Activated naive CD4-positive, alpha-beta T cell treated with anti-CD3 and anti-CD28 coated beads for 36 hours (primary cell): ENCODE data around the gene MTHFD2L. TPM values are rescaled to one million over a fixed set of nuclear protein-coding genes. Genes with fewer than 3 reads are reported as not detected.
"Not testable (repeated sequence)": the region's sequence is repeated elsewhere in the genome, so short reads cannot be mapped to it uniquely, and the experiment has no call there.

Experiments
- CTCF ChIA-PET: fragments of 350-600 bp; sonication (Branson Sonifier 250); formaldehyde crosslinking; loops from one replicate; lab custom pipeline; 2021; ENCODE audit warnings: antibody characterized with exemption; lab: Charles Lee
- DNase-seq: peaks from one replicate; pipeline ENCODE4 v3.0.0-alpha.2; 2020
- H3K27ac Mint-ChIP-seq: one replicate; pipeline ENCODE4 v1.8.0; 2021; ENCODE audit warnings: mild to moderate bottlenecking, mixed read lengths
- H3K27me3 Mint-ChIP-seq: one replicate; pipeline ENCODE4 v1.8.0; 2021; ENCODE audit warnings: low read depth, mixed read lengths
- H3K36me3 Mint-ChIP-seq: one replicate; pipeline ENCODE4 v1.8.0; 2021; ENCODE audit warnings: low read depth, mixed read lengths
- H3K4me1 Mint-ChIP-seq: one replicate; pipeline ENCODE4 v1.8.0; 2021; ENCODE audit warnings: low read depth, mixed read lengths
- H3K4me3 Mint-ChIP-seq: one replicate; pipeline ENCODE4 v1.8.0; 2021; ENCODE audit warnings: mild to moderate bottlenecking, moderate library complexity, mixed read lengths
- H3K9me3 Mint-ChIP-seq: one replicate; pipeline ENCODE4 v1.8.0; 2021; ENCODE audit warnings: mixed read lengths
- intact Hi-C: fragments of 100-400 bp; cut with micrococcal nuclease; formaldehyde crosslinking; loops from one replicate; pipeline ENCODE4 v1.15.1; 2023
- total RNA-seq, 2 experiments: library from RNA; stranded (reverse); gene quantifications; one replicate each; pipeline ENCODE4 v1.2.3, GENCODE V29; 2021

MTHFD2L gene
- total RNA-seq, 2 experiments from 2014 or later: 4.8 to 5.3 TPM

DNA sequence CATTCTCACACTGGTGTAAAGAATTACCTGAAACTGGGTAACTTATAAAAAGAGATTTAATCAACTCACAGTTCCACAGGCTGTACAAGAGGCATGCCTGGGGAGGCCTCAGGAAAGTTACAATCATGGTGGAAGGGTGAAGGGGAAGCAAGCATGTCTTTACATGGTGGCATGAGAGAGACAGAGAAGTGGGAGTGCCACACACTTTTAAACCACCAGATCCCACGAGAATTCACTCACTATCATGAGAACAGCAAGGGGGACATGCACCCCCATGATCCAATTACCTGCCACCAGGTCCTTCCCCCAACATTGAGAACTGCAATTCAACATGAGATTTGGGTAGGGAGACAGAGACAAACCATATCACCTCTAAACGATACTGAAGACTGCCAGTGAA, 173.3 kb downstream of the MTHFD2L start:
- Mint-ChIP-seq H3K4me1 (no peaks in the 10 kb centered on the region), H3K27me3 (peaks cover 22% of the 10 kb centered on the region), H3K27ac (no peak overlapping the region), H3K4me3 (no peak overlapping the region), H3K9me3 (no peaks in the 10 kb centered on the region), H3K36me3 (no peaks in the 10 kb centered on the region)
- DNase-seq: no peak
- intact Hi-C loops: no loop called here
- CTCF ChIA-PET: interaction anchor here (1.7 kb wide), 1 partner anchor 12 kb away, joined by 4 read pairs; no protein-coding TSS in a partner anchor

- Mint-ChIP-seq H3K27ac (no peak overlapping the region), H3K4me3 (no peak overlapping the region), H3K36me3 (no peaks in the 10 kb centered on the region), H3K27me3 (peaks cover 22% of the 10 kb centered on the region), H3K4me1 (no peaks in the 10 kb centered on the region), H3K9me3 (no peaks in the 10 kb centered on the region)
- CTCF ChIA-PET: interaction anchor here (1.7 kb wide), 1 partner anchor 12 kb away, joined by 4 read pairs; no protein-coding TSS in a partner anchor
- DNase-seq: no peak
- intact Hi-C loops: no loop called here
These were observed 174.0 kb downstream of the MTHFD2L start for GRCh38 chr4:74331944-74332343.

- no peak overlapping the region for H3K4me3 Mint-ChIP-seq
- no peaks in the 10 kb centered on the region for H3K9me3 Mint-ChIP-seq
- DNase-seq: no peak
- H3K27me3 Mint-ChIP-seq: peaks cover 12% of the 10 kb centered on the region
- H3K27ac Mint-ChIP-seq: no peak overlapping the region
- intact Hi-C loops: no loop called here
- no peaks in the 10 kb centered on the region for H3K36me3 Mint-ChIP-seq
- no peaks in the 10 kb centered on the region for H3K4me1 Mint-ChIP-seq
- CTCF ChIA-PET: no interaction called here
These were observed 176.7 kb downstream of the MTHFD2L start for GRCh38 chr4:74334636-74335035.

DNA sequence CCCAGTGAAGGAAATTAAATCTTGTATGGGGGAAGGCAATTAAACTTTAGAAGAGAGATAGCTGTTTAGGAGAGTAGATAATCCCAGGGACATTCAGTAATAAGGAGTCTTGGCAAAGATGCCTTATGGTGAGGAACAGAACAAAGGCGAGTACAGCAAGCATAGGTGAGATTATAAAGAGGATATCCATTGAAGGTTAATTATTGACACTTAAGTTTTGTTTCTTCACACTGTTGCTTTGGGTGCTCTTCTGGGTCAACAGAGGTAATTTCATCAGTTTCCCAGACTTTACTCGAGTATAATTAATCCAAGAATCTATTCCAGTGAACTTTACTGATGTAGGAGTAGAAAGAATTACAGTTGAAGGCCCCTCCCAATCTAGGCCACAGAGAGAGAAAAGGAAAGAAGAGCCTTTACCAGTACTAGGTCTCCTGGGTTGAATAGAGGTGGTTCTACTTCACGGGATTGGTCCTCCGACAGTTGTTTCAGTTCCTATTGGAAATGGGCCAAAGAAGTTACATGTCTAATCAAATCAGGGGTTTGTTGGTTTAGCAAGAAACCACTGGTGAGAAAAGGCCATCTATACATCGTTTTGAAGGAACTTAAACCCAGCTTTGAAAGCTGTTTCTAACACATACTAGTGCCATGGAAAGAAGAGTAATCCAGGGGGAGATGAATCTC, 177.6 kb downstream of the MTHFD2L start:
- CTCF ChIA-PET: interaction anchor here (1.0 kb wide), 1 partner anchor 340 kb away, joined by 3 read pairs; no protein-coding TSS in a partner anchor
- no peak overlapping the region for H3K4me3 Mint-ChIP-seq

DNA sequence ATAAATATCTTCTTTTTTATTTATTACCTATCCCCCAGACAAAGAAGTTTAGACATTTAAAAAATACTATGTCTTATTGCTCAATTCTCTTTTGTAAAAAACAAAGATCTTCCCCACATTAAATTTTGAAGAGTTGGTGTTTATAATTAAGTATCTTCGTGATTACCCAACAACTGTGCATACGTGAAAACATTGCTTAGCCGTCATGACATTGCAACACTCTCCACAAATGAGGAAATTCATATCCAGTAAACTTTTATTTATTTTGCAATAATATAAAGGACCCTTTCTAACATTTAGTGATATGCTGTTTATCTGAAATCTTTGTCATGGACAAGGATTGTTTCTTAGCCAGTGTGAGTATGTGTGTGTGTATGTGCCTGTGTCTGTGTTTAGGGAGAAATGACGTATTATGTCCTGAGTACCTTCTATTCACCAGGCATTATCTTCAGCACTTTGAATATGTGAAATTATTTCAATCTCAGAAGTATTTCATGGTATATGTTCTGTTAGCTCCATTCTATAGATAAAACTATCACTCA, 180.9 kb downstream of the MTHFD2L start:
- no peaks in the 10 kb centered on the region for H3K4me1 Mint-ChIP-seq

More for the DNA sequence above, 177.6 kb downstream of the MTHFD2L start:
- Mint-ChIP-seq H3K27me3 (peaks cover 14% of the 10 kb centered on the region), H3K27ac (no peak overlapping the region), H3K9me3 (no peaks in the 10 kb centered on the region), H3K4me1 (no peaks in the 10 kb centered on the region), H3K36me3 (no peaks in the 10 kb centered on the region)
- intact Hi-C loops: no loop called here
- no peak for DNase-seq

GRCh38 chr4:74339501-74339900, 181.6 kb downstream of the MTHFD2L start:
- Mint-ChIP-seq H3K27me3 (peaks cover 28% of the 10 kb centered on the region), H3K4me1 (no peaks in the 10 kb centered on the region), H3K4me3 (no peak overlapping the region), H3K36me3 (peaks cover 3% of the 10 kb centered on the region), H3K9me3 (peaks cover 18% of the 10 kb centered on the region), H3K27ac (no peak overlapping the region)
- intact Hi-C loops: no loop called here
- no peak for DNase-seq
- CTCF ChIA-PET: no interaction called here

More for the DNA sequence above, 180.9 kb downstream of the MTHFD2L start:
- CTCF ChIA-PET: interaction anchor here (0.6 kb wide), 1 partner anchor 35 kb away, joined by 5 read pairs; no protein-coding TSS in a partner anchor
- Mint-ChIP-seq H3K36me3 (peaks cover 2% of the 10 kb centered on the region), H3K9me3 (peaks cover 13% of the 10 kb centered on the region), H3K27ac (no peak overlapping the region), H3K4me3 (no peak overlapping the region), H3K27me3 (peaks cover 31% of the 10 kb centered on the region)
- DNase-seq: no peak
- intact Hi-C loops: no loop called here

- peaks cover 32% of the 10 kb centered on the region for H3K27me3 Mint-ChIP-seq
- peaks cover 24% of the 10 kb centered on the region for H3K9me3 Mint-ChIP-seq
- H3K4me1 Mint-ChIP-seq, H3K27ac Mint-ChIP-seq, H3K4me3 Mint-ChIP-seq, intact Hi-C loops, H3K36me3 Mint-ChIP-seq, CTCF ChIA-PET, DNase-seq: not testable (repeated sequence)
These were observed 182.5 kb downstream of the MTHFD2L start for GRCh38 chr4:74340421-74340820.

DNA sequence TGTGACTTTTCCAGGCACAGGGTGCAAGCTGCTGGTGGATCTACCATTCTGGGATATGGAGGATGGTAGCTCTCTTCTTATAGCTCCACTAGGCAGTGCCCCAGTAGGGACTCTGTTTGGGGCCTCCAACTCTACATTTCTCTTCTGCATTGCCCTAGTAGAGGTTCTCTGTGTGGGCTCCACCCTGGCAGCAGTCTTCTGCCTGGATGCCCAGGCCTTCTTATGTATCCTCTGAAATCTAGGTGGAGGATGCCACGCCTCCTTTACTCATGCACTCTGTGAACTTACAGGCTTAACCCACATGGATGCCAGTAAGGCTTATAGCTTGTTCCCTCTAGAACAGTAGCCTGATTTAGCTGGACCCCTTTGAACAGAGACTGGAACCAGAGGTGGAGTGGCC, 186.1 kb downstream of the MTHFD2L start:
- H3K27ac Mint-ChIP-seq: no peak overlapping the region
- intact Hi-C loops: no loop called here
- no peak overlapping the region for H3K4me3 Mint-ChIP-seq
- peaks cover 39% of the 10 kb centered on the region for H3K27me3 Mint-ChIP-seq
- peaks cover 3% of the 10 kb centered on the region for H3K36me3 Mint-ChIP-seq
- CTCF ChIA-PET: no interaction called here
- peaks cover 24% of the 10 kb centered on the region for H3K9me3 Mint-ChIP-seq
- no peaks in the 10 kb centered on the region for H3K4me1 Mint-ChIP-seq
- DNase-seq: no peak

Other genes with a start within 250 kb of the MTHFD2L start
- not detected for gene PF4, start 176.1 kb upstream of the MTHFD2L start, total RNA-seq
- gene PPBP, start 169.9 kb upstream of the MTHFD2L start, total RNA-seq: not detected
- gene CXCL5, start 159.4 kb upstream of the MTHFD2L start, total RNA-seq: not detected
- not detected for gene CXCL3, start 119.4 kb upstream of the MTHFD2L start, total RNA-seq
- gene CXCL2, start 58.9 kb upstream of the MTHFD2L start, total RNA-seq: not detected
- gene EPGN, start 150.4 kb downstream of the MTHFD2L start, total RNA-seq: not detected
- not detected for gene EREG, start 207.0 kb downstream of the MTHFD2L start, total RNA-seq